Fibroblast of the aortic adventitia (primary cell): ENCODE data around the gene ELOVL2. TPM values are rescaled to one million over a fixed set of nuclear protein-coding genes. Genes with fewer than 3 reads are reported as not detected.

Experiments
- DNase-seq: peaks from one replicate; pipeline ENCODE4 v3.0.0-alpha.2; 2010; ENCODE audit warnings: low read depth
- H3K4me3 ChIP-seq: 2 replicates; pipeline ENCODE4 v1.5.1; 2011; ENCODE audit warnings: low read depth, mild to moderate bottlenecking, control low read depth, low read length, moderate library complexity
- total RNA-seq: library from RNA; depleted of rRNA; stranded (reverse); fragments of >200 nt; gene quantifications from 2 replicates; pipeline ENCODE4 v1.2.3, GENCODE V29; 2012; ENCODE audit warnings: low replicate concordance
- TF ChIP-seq, protein P1 (sequence below): IDR thresholded peaks from 2 replicates; pipeline ENCODE4 v1.5.1; 2011; ENCODE audit warnings: mild to moderate bottlenecking, low read length, control low read depth, inconsistent platforms; ENCODE audit not compliant: insufficient read depth

Gene ELOVL2
- total RNA-seq, 1 donor, result 0.18 TPM

DNA sequence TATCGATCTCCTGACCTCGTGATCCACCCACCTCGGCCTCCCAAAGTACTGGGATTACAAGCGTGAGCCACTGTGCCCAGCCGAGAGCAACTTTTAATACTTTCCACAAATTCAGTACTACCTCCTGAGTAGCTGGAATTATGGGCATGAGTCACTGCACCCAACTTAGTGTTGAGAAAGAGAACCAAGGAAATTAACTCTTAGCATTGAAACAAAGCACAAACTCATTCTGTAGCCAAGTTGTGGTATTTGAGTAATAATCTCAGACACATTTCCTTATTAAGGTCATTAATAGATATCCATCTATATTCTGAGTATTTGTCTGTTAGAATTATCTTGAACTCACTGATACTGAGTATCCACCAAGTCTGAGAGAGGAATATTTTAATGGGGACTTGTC is 14.3 kb upstream of the ELOVL2 start:
- TF ChIP-seq, protein P1, sequence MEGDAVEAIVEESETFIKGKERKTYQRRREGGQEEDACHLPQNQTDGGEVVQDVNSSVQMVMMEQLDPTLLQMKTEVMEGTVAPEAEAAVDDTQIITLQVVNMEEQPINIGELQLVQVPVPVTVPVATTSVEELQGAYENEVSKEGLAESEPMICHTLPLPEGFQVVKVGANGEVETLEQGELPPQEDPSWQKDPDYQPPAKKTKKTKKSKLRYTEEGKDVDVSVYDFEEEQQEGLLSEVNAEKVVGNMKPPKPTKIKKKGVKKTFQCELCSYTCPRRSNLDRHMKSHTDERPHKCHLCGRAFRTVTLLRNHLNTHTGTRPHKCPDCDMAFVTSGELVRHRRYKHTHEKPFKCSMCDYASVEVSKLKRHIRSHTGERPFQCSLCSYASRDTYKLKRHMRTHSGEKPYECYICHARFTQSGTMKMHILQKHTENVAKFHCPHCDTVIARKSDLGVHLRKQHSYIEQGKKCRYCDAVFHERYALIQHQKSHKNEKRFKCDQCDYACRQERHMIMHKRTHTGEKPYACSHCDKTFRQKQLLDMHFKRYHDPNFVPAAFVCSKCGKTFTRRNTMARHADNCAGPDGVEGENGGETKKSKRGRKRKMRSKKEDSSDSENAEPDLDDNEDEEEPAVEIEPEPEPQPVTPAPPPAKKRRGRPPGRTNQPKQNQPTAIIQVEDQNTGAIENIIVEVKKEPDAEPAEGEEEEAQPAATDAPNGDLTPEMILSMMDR, result no peak
- H3K4me3 ChIP-seq, result no peak overlapping the region
- DNase-seq, result no peak

GRCh38 chr6:11056871-11057270 is 12.8 kb upstream of the ELOVL2 start:
- H3K4me3 ChIP-seq, result no peak overlapping the region
- no peak for DNase-seq
- TF ChIP-seq, protein P1, result no peak

DNA sequence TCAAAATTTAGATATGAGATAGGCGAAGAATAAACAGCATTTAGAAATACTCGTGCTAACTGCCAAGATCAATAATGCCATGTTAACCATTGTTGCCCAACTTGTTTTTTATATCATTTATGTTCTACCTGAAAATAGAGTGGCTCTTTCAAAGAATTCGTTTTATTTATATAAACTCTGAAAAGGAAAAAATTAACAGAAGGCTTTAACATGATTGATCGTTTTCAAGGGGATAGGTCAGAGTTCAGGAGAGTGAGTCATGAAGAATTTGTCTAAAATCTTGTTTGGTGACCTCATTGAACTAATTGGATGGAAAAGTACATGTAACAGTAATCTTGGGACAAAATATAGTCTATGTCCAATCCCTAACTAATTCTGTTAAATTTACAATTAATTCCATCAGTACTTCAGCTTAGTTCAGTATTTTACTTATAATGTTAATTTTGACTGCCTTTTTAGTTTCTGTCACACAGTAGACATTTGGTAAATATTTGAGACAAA is 11.1 kb upstream of the ELOVL2 start:
- DNase-seq, result no peak

GRCh38 chr6:11054722-11055121 is 10.6 kb upstream of the ELOVL2 start:
- TF ChIP-seq, protein P1, result no peak
- no peak overlapping the region for H3K4me3 ChIP-seq
- no peak for DNase-seq

More for the DNA sequence above, 11.1 kb upstream of the ELOVL2 start:
- TF ChIP-seq, protein P1, result no peak
- H3K4me3 ChIP-seq, result no peak overlapping the region

DNA sequence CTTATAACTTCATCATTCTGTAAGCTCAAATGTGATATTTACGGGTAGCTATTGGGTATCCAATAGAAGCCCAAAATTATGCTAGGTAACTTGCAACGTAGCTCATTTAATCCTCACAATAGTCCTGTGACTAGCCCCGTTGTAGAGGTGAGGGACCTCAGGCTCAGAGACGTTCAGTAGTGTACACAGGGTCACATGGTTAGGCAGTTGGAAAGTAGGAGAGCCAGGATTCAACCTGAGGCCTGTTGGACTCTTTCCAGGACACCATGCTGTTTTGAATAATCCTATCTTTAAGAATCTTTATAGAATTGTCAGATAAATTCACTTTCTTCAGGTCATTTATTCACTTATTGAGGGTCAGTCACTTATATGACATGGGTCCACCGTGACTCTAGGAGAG is 9.2 kb upstream of the ELOVL2 start:
- TF ChIP-seq, protein P1, result no peak
- H3K4me3 ChIP-seq, result no peak overlapping the region
- DNase-seq, result no peak

GRCh38 chr6:11050731-11051130 is 6.6 kb upstream of the ELOVL2 start:
- no peak overlapping the region for H3K4me3 ChIP-seq
- no peak for DNase-seq
- TF ChIP-seq, protein P1, result no peak

- H3K4me3 ChIP-seq, result peak overlapping the region; percentile 46
- DNase-seq, result no peak
- TF ChIP-seq, protein P1, result no peak
Measured at GRCh38 chr6:11044712-11045167, 635 bp upstream of the ELOVL2 start.
